GM23338 (cell line): ENCODE measurements around the gene FRMD4A. TPM values are rescaled to one million over a fixed set of nuclear protein-coding genes. Genes with fewer than 3 reads are reported as not detected.

Source experiments
- EZH2 ChIP-seq: fragments of 200-600 bp; sonication (generic); IDR thresholded peaks from one replicate; pipeline ENCODE4 v1.8.0; 2017; ENCODE audit warnings: antibody characterized with exemption, mild to moderate bottlenecking, low read depth; ENCODE audit not compliant: unreplicated experiment
- JUNB ChIP-seq: IDR thresholded peaks from one replicate; pipeline ENCODE4 v1.6.1; 2016; ENCODE audit warnings: antibody characterized with exemption; ENCODE audit not compliant: unreplicated experiment
- POLR2AphosphoS5 ChIP-seq: IDR thresholded peaks from 2 replicates; pipeline ENCODE4 v1.6.1; 2016; ENCODE audit warnings: antibody characterized with exemption, low read depth
- STAT1 ChIP-seq: IDR thresholded peaks from one replicate; pipeline ENCODE4 v1.6.1; 2016; ENCODE audit warnings: antibody characterized with exemption; ENCODE audit not compliant: unreplicated experiment
- ZNF114 ChIP-seq: fragments of 250-450 bp; sonication (Bioruptor Pico); IDR thresholded peaks from 2 replicates; pipeline ENCODE4 v1.5.0; 2020; ENCODE audit warnings: mild to moderate bottlenecking, moderate library complexity
- ZNF331 ChIP-seq: fragments of 250-450 bp; sonication (Bioruptor Pico); IDR thresholded peaks from 2 replicates; pipeline ENCODE4 v1.5.0; 2020; ENCODE audit warnings: low read depth, mild to moderate bottlenecking, moderate library complexity
- polyA plus RNA-seq: library from polyadenylated mRNA; unstranded; fragments of >200 nt; fragmentation: Nextera tagmentation; extraction: Ambion mirVana; gene quantifications from 2 replicates; pipeline ENCODE4 v1.2.1, GENCODE V29; 2016
- total RNA-seq: library from RNA; depleted of rRNA; stranded (reverse); fragments of >200 nt; shearing (Covaris generic); gene quantifications from 2 replicates; pipeline ENCODE4 v1.2.3, GENCODE V29; 2014
- TF ChIP-seq, protein P1 (sequence below): fragments of 250-450 bp; sonication (Bioruptor Pico); IDR thresholded peaks from 2 replicates; pipeline ENCODE4 v1.5.0; 2020; ENCODE audit warnings: mild to moderate bottlenecking, moderate library complexity
- TF ChIP-seq, protein P2 (sequence below): IDR thresholded peaks from one replicate; pipeline ENCODE4 v1.6.1; 2018; ENCODE audit warnings: antibody characterized with exemption; ENCODE audit not compliant: unreplicated experiment
- TF ChIP-seq, protein P3 (sequence below): IDR thresholded peaks from 2 replicates; pipeline ENCODE4 v1.6.1; 2016; ENCODE audit warnings: antibody characterized with exemption

The FRMD4A gene
- total and polyA plus RNA-seq, 2 experiments from 2014 or later, result 14.0 to 20.1 TPM

DNA sequence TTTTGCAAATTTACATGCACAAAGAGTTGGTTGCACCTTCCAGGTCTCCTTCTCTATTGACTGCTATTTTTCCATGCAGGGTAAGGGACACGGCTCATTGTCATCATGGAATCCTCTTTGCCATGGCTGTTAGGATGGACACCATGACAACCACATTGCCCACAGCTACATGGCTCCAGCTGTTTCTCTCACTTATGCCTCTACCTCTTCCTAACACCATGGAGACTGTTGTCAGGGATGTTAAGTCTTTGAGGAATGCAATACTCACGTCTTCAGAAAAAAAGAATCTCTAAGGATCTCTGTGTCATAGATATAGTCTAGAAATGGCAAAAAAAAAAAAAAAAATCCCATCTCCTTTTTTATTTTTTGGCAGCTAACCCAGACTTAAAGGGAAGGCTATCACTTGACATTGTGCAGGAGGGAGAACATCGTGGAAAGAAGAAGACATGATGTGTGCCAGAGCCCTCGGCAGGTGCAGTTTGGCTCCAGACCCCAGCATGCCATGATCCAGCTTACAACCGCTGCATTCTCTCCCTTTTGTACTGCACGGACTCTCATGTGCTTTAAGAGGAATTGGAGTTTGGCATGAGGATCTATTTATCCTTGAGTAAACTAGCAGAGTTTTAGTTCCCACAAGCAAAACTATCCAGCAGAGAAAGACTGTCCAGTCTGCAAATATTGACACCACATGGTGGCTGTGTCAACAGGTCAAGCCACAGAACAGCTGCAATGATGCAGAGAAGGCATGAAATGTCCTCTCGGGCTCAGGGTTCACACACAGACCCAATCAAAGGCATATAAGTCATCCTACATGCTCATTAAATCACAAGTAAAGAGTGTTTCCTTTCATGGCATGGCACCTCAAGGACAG lies 70.8 kb downstream of the FRMD4A start (continued):
- TF ChIP-seq, protein P1, sequence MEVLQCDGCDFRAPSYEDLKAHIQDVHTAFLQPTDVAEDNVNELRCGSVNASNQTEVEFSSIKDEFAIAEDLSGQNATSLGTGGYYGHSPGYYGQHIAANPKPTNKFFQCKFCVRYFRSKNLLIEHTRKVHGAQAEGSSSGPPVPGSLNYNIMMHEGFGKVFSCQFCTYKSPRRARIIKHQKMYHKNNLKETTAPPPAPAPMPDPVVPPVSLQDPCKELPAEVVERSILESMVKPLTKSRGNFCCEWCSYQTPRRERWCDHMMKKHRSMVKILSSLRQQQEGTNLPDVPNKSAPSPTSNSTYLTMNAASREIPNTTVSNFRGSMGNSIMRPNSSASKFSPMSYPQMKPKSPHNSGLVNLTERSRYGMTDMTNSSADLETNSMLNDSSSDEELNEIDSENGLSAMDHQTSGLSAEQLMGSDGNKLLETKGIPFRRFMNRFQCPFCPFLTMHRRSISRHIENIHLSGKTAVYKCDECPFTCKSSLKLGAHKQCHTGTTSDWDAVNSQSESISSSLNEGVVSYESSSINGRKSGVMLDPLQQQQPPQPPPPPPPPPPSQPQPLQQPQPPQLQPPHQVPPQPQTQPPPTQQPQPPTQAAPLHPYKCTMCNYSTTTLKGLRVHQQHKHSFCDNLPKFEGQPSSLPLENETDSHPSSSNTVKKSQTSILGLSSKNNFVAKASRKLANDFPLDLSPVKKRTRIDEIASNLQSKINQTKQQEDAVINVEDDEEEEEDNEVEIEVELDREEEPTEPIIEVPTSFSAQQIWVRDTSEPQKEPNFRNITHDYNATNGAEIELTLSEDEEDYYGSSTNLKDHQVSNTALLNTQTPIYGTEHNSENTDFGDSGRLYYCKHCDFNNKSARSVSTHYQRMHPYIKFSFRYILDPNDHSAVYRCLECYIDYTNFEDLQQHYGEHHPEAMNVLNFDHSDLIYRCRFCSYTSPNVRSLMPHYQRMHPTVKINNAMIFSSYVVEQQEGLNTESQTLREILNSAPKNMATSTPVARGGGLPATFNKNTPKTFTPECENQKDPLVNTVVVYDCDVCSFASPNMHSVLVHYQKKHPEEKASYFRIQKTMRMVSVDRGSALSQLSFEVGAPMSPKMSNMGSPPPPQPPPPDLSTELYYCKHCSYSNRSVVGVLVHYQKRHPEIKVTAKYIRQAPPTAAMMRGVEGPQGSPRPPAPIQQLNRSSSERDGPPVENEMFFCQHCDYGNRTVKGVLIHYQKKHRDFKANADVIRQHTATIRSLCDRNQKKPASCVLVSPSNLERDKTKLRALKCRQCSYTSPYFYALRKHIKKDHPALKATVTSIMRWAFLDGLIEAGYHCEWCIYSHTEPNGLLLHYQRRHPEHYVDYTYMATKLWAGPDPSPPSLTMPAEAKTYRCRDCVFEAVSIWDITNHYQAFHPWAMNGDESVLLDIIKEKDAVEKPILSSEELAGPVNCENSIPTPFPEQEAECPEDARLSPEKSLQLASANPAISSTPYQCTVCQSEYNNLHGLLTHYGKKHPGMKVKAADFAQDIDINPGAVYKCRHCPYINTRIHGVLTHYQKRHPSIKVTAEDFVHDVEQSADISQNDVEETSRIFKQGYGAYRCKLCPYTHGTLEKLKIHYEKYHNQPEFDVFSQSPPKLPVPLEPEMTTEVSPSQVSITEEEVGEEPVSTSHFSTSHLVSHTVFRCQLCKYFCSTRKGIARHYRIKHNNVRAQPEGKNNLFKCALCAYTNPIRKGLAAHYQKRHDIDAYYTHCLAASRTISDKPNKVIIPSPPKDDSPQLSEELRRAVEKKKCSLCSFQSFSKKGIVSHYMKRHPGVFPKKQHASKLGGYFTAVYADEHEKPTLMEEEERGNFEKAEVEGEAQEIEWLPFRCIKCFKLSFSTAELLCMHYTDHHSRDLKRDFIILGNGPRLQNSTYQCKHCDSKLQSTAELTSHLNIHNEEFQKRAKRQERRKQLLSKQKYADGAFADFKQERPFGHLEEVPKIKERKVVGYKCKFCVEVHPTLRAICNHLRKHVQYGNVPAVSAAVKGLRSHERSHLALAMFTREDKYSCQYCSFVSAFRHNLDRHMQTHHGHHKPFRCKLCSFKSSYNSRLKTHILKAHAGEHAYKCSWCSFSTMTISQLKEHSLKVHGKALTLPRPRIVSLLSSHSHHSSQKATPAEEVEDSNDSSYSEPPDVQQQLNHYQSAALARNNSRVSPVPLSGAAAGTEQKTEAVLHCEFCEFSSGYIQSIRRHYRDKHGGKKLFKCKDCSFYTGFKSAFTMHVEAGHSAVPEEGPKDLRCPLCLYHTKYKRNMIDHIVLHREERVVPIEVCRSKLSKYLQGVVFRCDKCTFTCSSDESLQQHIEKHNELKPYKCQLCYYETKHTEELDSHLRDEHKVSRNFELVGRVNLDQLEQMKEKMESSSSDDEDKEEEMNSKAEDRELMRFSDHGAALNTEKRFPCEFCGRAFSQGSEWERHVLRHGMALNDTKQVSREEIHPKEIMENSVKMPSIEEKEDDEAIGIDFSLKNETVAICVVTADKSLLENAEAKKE (CRISPR knock-in tag), result no peak
- no peak for TF ChIP-seq STAT1
- TF ChIP-seq EZH2, result no peak
- TF ChIP-seq ZNF114 (CRISPR knock-in tag), result no peak
- TF ChIP-seq, protein P2, sequence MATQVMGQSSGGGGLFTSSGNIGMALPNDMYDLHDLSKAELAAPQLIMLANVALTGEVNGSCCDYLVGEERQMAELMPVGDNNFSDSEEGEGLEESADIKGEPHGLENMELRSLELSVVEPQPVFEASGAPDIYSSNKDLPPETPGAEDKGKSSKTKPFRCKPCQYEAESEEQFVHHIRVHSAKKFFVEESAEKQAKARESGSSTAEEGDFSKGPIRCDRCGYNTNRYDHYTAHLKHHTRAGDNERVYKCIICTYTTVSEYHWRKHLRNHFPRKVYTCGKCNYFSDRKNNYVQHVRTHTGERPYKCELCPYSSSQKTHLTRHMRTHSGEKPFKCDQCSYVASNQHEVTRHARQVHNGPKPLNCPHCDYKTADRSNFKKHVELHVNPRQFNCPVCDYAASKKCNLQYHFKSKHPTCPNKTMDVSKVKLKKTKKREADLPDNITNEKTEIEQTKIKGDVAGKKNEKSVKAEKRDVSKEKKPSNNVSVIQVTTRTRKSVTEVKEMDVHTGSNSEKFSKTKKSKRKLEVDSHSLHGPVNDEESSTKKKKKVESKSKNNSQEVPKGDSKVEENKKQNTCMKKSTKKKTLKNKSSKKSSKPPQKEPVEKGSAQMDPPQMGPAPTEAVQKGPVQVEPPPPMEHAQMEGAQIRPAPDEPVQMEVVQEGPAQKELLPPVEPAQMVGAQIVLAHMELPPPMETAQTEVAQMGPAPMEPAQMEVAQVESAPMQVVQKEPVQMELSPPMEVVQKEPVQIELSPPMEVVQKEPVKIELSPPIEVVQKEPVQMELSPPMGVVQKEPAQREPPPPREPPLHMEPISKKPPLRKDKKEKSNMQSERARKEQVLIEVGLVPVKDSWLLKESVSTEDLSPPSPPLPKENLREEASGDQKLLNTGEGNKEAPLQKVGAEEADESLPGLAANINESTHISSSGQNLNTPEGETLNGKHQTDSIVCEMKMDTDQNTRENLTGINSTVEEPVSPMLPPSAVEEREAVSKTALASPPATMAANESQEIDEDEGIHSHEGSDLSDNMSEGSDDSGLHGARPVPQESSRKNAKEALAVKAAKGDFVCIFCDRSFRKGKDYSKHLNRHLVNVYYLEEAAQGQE, result no peak
- no peak for TF ChIP-seq JUNB
- no peak for TF ChIP-seq ZNF331 (CRISPR knock-in tag)
- TF ChIP-seq, protein P3, sequence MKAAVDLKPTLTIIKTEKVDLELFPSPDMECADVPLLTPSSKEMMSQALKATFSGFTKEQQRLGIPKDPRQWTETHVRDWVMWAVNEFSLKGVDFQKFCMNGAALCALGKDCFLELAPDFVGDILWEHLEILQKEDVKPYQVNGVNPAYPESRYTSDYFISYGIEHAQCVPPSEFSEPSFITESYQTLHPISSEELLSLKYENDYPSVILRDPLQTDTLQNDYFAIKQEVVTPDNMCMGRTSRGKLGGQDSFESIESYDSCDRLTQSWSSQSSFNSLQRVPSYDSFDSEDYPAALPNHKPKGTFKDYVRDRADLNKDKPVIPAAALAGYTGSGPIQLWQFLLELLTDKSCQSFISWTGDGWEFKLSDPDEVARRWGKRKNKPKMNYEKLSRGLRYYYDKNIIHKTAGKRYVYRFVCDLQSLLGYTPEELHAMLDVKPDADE, result no peak
- TF ChIP-seq POLR2AphosphoS5, result no peak
